NCI-H1436 treated with DMSO at 0.1 percent for 48 hours (cell line): ENCODE results near the gene TMBIM4.
"Not testable (repeated sequence)": the region's sequence is repeated elsewhere in the genome, so short reads cannot be mapped to it uniquely, and the experiment has no call there.

ENCODE experiments used
- DNase-seq: peaks from one replicate; lab custom pipeline; 2025; lab: John Stamatoyannopoulos, UW

Gene TMBIM4

GRCh38 chr12:66184822-66185221, 15.0 kb upstream of the TMBIM4 start:
- not testable (repeated sequence) for DNase-seq

- DNase-seq: no peak
Observed at GRCh38 chr12:66182956-66183355, 13.2 kb upstream of the TMBIM4 start.

GRCh38 chr12:66176105-66176900, 6.5 kb upstream of the TMBIM4 start:
- DNase-seq: no peak

GRCh38 chr12:66174391-66175325, 4.9 kb upstream of the TMBIM4 start:
- DNase-seq: not testable (repeated sequence)

DNA sequence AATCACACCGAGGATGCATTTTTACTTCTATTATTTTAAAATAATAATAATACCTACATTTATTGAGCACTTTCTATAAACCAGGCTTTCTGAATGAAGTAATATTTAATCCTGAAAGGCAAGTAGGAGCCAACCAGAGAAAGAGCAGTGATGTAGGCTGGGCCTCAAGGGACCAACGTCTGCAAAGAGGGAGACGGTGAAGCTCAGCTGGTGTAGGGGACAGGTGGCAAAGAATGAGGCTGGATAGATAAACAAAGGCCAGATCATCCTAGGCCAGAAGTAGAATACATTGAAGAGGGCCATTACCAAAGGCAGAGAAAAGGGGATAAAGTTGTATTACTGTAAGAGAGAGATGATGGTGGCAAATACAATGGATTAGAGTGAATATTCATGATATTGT, 810 bp upstream of the TMBIM4 start:
- no peak for DNase-seq

- no peak for DNase-seq
Observed at GRCh38 chr12:66168410-66168809, 1.4 kb downstream of the TMBIM4 start.

DNA sequence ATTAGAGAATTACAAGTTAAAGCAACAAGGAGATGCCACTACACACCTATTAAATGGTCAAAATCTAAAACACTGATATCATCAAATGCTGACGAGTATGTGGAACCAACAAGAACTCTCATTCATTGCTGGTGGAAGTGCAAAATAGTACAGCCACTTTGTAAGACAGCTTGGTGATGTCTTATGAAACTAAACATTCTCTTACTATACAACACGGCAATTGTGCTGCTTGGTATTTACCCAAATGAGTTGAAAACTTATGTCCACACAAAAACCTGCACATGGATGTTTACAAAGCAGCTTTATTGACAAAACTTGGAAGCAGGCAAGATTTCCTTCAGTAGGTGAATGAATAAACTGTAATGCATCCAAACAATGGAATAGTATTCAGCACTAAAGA, 3.2 kb downstream of the TMBIM4 start:
- no peak for DNase-seq

GRCh38 chr12:66165141-66165540, 4.7 kb downstream of the TMBIM4 start:
- DNase-seq: no peak

GRCh38 chr12:66164349-66164821, 5.4 kb downstream of the TMBIM4 start:
- no peak for DNase-seq

- DNase-seq: no peak
Observed at GRCh38 chr12:66163289-66163688, 6.5 kb downstream of the TMBIM4 start.

DNA sequence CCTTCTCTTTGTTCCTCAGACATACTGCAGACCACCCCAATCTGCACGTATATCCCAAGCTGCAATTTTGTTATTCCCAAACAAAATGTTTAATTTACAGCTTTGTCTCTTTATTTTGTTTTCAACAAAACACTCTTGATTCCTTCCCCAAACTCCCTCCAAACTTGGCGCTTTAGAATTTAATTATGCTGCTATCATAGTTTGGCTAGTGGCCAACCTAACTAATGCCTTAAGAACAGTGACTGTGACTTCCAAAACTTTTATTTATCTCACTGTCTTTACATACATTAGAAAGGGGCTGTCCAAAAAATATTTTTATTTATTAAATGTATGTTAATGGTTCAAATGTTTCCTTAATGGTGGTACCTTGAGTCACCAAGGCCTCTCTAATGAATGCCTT, 7.1 kb downstream of the TMBIM4 start:
- no peak for DNase-seq

DNA sequence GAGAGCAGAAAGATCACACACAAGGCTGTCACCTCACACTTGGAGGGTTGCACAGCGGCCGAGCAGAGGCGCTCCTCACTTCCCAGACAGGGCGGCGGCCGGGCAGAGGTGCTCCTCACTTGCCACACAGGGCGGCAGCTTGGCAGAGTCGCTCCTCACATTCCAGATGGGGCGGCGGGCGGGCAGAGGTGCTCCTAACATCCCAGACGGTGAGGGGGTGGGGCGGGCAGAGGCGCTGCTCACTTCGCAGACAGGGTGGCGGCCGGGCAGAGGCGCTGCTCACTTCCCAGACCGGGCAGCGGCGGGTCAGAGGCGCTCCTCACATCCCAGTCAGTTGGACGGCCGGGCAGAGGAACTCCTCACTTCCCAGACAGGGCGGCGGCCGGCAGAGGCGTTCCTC, 9.1 kb downstream of the TMBIM4 start:
- no peak for DNase-seq

- DNase-seq: no peak
Observed at GRCh38 chr12:66159123-66159522, 10.7 kb downstream of the TMBIM4 start.

DNA sequence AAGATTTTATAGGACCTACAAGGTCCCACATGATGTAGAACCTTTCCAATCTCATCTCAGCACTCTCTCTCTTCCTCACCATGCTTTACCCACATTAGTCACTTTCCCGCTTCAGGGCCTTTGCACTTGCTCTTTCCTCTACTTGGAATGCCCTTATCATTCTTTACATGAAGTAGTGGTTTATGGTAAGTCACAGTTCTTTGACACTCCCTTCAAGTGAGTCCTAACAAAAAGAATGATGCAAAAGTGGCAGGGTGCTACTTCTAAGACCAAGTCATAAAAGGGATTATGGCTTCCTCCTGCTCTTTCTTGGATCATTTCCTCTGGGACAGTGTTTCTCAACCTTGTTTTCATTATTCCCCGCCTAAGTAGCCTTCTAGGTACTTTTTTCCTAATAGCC, 13.1 kb downstream of the TMBIM4 start:
- DNase-seq: no peak

- DNase-seq: no peak
Observed at GRCh38 chr12:66154776-66155175, 15.0 kb downstream of the TMBIM4 start.

- DNase-seq: no peak
Observed at GRCh38 chr12:66152732-66153131, 17.1 kb downstream of the TMBIM4 start.

DNA sequence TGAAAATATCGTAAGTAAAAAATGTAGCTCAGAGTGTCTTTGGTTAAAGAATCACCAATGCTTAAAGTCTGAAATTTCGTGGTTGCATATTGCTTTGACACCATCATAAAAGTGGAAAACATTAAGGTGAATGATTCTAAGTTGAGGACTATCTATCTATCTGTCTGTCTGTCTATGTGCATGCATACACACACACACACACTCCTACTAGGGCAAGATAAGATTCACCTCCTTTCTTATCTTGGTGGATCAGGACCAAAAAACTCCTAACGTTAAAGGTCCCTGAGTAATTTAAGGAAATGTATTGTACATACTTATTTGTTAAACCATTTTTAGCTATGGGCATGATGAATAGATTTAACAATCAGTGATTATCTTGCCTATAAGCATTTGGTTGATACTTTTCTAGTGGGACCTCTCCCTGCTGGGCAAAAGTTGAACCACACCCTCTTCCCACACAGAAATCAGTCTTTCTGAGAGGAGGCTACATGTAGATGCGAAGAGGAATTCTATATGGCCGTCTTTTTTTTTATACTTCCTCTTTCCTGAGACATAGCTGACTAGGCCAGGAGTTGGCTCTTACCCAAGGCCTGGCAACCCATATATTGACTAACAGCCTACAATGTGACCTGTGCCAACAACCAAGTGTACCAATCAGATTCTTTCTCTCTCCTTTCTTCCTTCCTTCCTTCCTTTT, 19.9 kb downstream of the TMBIM4 start:
- DNase-seq: no peak

GRCh38 chr12:66144791-66145754, 24.7 kb downstream of the TMBIM4 start:
- DNase-seq: no peak

- DNase-seq: no peak
Observed at GRCh38 chr12:66143868-66144267, 25.9 kb downstream of the TMBIM4 start.

GRCh38 chr12:66142826-66143225, 27.0 kb downstream of the TMBIM4 start:
- DNase-seq: no peak

GRCh38 chr12:66141299-66141698, 28.5 kb downstream of the TMBIM4 start:
- no peak for DNase-seq
